MM.1S (cell line): ENCODE measurements around the gene GRIN3B.

Experiments used
- DNase-seq: peaks from one replicate; pipeline ENCODE4 v3.0.0-alpha.2; 2015
- H2AFZ ChIP-seq: fragments of 300-600 bp; sonication (generic); 2 replicates; pipeline ENCODE4 v1.6.0; 2016; ENCODE audit warnings: antibody characterized with exemption, low read length
- H3F3A ChIP-seq: fragments of 300-600 bp; sonication (generic); 2 replicates; pipeline ENCODE4 v1.6.1; 2016; ENCODE audit warnings: mild to moderate bottlenecking, antibody characterized with exemption, low read length, moderate library complexity, mixed read lengths; ENCODE audit not compliant: insufficient read depth
- H3K27ac ChIP-seq: fragments of 300-600 bp; sonication (generic); 2 replicates; pipeline ENCODE4 v1.5.1; 2016; ENCODE audit warnings: mild to moderate bottlenecking, low read length
- H3K27me3 ChIP-seq: fragments of 300-600 bp; sonication (generic); replicated peaks from 2 replicates; pipeline ENCODE4 v1.6.0; 2016; ENCODE audit warnings: low read length; ENCODE audit not compliant: insufficient read depth
- H3K36me3 ChIP-seq: fragments of 300-600 bp; sonication (generic); replicated peaks from 2 replicates; pipeline ENCODE4 v1.6.1; 2016; ENCODE audit warnings: mild to moderate bottlenecking, low read length, mixed read lengths; ENCODE audit not compliant: insufficient read depth
- H3K4me1 ChIP-seq: fragments of 300-600 bp; sonication (generic); 2 replicates; pipeline ENCODE4 v1.6.1; 2016; ENCODE audit warnings: low read length, mixed read lengths
- H3K4me2 ChIP-seq: fragments of 300-600 bp; sonication (generic); 2 replicates; pipeline ENCODE4 v1.6.0; 2016; ENCODE audit warnings: low read depth, low read length
- H3K4me3 ChIP-seq: fragments of 300-600 bp; sonication (generic); 2 replicates; pipeline ENCODE4 v1.5.1; 2016; ENCODE audit warnings: low read length, mixed read lengths
- H3K79me2 ChIP-seq: fragments of 300-600 bp; sonication (generic); 2 replicates; pipeline ENCODE4 v1.6.1; 2016; ENCODE audit warnings: mixed run types, low read length, mixed read lengths
- H3K9ac ChIP-seq: fragments of 300-600 bp; sonication (generic); 2 replicates; pipeline ENCODE4 v1.6.1; 2016; ENCODE audit warnings: low read length, mixed read lengths
- H3K9me2 ChIP-seq: fragments of 300-600 bp; sonication (generic); replicated peaks from 2 replicates; pipeline ENCODE4 v1.6.1; 2016; ENCODE audit warnings: mild to moderate bottlenecking, low read length, mixed read lengths; ENCODE audit not compliant: insufficient read depth
- H3K9me3 ChIP-seq: fragments of 300-600 bp; sonication (generic); replicated peaks from 2 replicates; pipeline ENCODE4 v1.6.1; 2016; ENCODE audit warnings: mild to moderate bottlenecking, low read length, mixed read lengths; ENCODE audit not compliant: insufficient read depth
- H4K20me1 ChIP-seq: fragments of 300-600 bp; sonication (generic); 2 replicates; pipeline ENCODE4 v1.6.1; 2016; ENCODE audit warnings: mild to moderate bottlenecking, low read length, moderate library complexity, mixed read lengths; ENCODE audit not compliant: insufficient read depth
- CTCF ChIP-seq: fragments of 300-600 bp; sonication (generic); IDR thresholded peaks from 2 replicates; pipeline ENCODE4 v1.5.1; 2016; ENCODE audit warnings: antibody characterized with exemption, low read length, mixed read lengths
- EZH2 ChIP-seq: fragments of 300-600 bp; sonication (generic); optimal IDR thresholded peaks from 2 replicates; pipeline ENCODE3; 2017; ENCODE audit warnings: low read depth, mild to moderate bottlenecking, antibody characterized with exemption, low read length, mixed read lengths
- EZH2phosphoT487 ChIP-seq: fragments of 300-600 bp; sonication (generic); IDR thresholded peaks from 2 replicates; pipeline ENCODE4 v1.6.1; 2018; ENCODE audit warnings: antibody characterized with exemption, low read length

The GRIN3B gene

GRCh38 chr19:1040476-1041271 is 40.5 kb downstream of the GRIN3B start:
- Histone ChIP-seq H3K9me2 (no peaks in the 10 kb centered on the region), H3K4me2 (peak overlapping the region; percentile 66)

GRCh38 chr19:1041272-1041834 is 41.1 kb downstream of the GRIN3B start:
- Histone ChIP-seq H3K4me3 (peak overlapping the region; percentile 72), H3F3A (peaks cover 35% of the 10 kb centered on the region), H3K4me1 (peaks cover 31% of the 10 kb centered on the region), H3K9me3 (no peaks in the 10 kb centered on the region), H3K9me2 (no peaks in the 10 kb centered on the region), H3K27me3 (no peaks in the 10 kb centered on the region), H2AFZ (peak overlapping the region; percentile 18; the same call in 1 of the 2 replicates), H3K27ac (no peak overlapping the region), H3K79me2 (peaks cover 18% of the 10 kb centered on the region), H4K20me1 (no peaks in the 10 kb centered on the region), H3K9ac (peak overlapping the region; percentile 12; the same call in 1 of the 2 replicates), H3K36me3 (no peaks in the 10 kb centered on the region; the same call in 1 of the 2 replicates), H3K4me2 (peak overlapping the region; percentile 66)
- DNase-seq, result no peak
- TF ChIP-seq CTCF, result no peak
- no peak for TF ChIP-seq EZH2phosphoT487
- TF ChIP-seq EZH2, result no peak

More at GRCh38 chr19:1040476-1041271, 40.5 kb downstream of the GRIN3B start:
- Histone ChIP-seq H3K9me3 (no peaks in the 10 kb centered on the region), H2AFZ (peak overlapping the region; percentile 18; the same call in 1 of the 2 replicates), H4K20me1 (no peaks in the 10 kb centered on the region), H3K9ac (peak overlapping the region; percentile 52; the same call in 1 of the 2 replicates), H3F3A (peaks cover 38% of the 10 kb centered on the region), H3K36me3 (no peaks in the 10 kb centered on the region; the same call in 1 of the 2 replicates), H3K4me3 (peak overlapping the region; percentile 72), H3K27me3 (no peaks in the 10 kb centered on the region), H3K79me2 (peaks cover 24% of the 10 kb centered on the region), H3K4me1 (peaks cover 37% of the 10 kb centered on the region), H3K27ac (peak overlapping the region; percentile 13; the same call in 1 of the 2 replicates)
- peak; percentile 98 for DNase-seq
- TF ChIP-seq CTCF, result no peak

- Histone ChIP-seq H3K9me2 (no peaks in the 10 kb centered on the region), H3K9me3 (no peaks in the 10 kb centered on the region), H4K20me1 (no peaks in the 10 kb centered on the region), H3F3A (peaks cover 31% of the 10 kb centered on the region), H2AFZ (no peak overlapping the region), H3K9ac (no peak overlapping the region), H3K36me3 (no peaks in the 10 kb centered on the region; the same call in 1 of the 2 replicates), H3K4me2 (peak overlapping the region; percentile 66; the same call in 1 of the 2 replicates), H3K79me2 (peaks cover 17% of the 10 kb centered on the region), H3K4me3 (no peak overlapping the region), H3K27me3 (no peaks in the 10 kb centered on the region), H3K4me1 (peaks cover 28% of the 10 kb centered on the region), H3K27ac (no peak overlapping the region)
- TF ChIP-seq CTCF, result no peak
- TF ChIP-seq EZH2phosphoT487, result no peak
- TF ChIP-seq EZH2, result no peak
- DNase-seq, result no peak
Observed at GRCh38 chr19:1041835-1042685, 41.8 kb downstream of the GRIN3B start.
